Hepatocyte (in vitro differentiated cells): ENCODE results near the gene CASKIN2.

Source experiments
- CTCF ChIP-seq: fragments of 200-600 bp; sonication (generic); IDR thresholded peaks from 2 replicates; pipeline ENCODE4 v1.5.1; 2016; ENCODE audit warnings: antibody characterized with exemption, mild to moderate bottlenecking; ENCODE audit not compliant: poor library complexity
- EZH2 ChIP-seq: fragments of 200-600 bp; sonication (generic); IDR thresholded peaks from 2 replicates; pipeline ENCODE4 v1.6.1; 2016; ENCODE audit warnings: antibody characterized with exemption, mild to moderate bottlenecking, borderline replicate concordance
- EZH2phosphoT487 ChIP-seq: fragments of 200-600 bp; sonication (generic); IDR thresholded peaks from one replicate; pipeline ENCODE4 v1.6.1; 2018; ENCODE audit warnings: antibody characterized with exemption, mild to moderate bottlenecking, low read depth, moderate library complexity; ENCODE audit not compliant: unreplicated experiment, severe bottlenecking

- TF ChIP-seq CTCF (no peak), EZH2phosphoT487 (no peak), EZH2 (no peak)
These were observed 10.3 kb downstream of the CASKIN2 start for GRCh38 chr17:75505152-75505409.
